ENCODE results near the gene METTL16.

- TF ChIP-seq POLR2A (IDR thresholded peaks at IDR 0.05; ENCODE audit: low read length) (peak; percentile 43), GATA1 (IDR thresholded peaks at IDR 0.05; ENCODE audit: low read depth, low read length) (no peak)
Measured at GRCh38 chr17:2393174-2393953, 118.3 kb downstream of the METTL16 start.

Data from erythroblast (primary cell).